DOHH2 (cell line): ENCODE results near the gene KCNG4.

Source experiments
- H3F3A ChIP-seq: fragments of 200-600 bp; sonication (generic), shearing (Covaris generic); 2 replicates; pipeline ENCODE4 v1.6.0; 2016; ENCODE audit warnings: antibody characterized with exemption, mild to moderate bottlenecking; ENCODE audit not compliant: control insufficient read depth, insufficient read depth
- H3K27ac ChIP-seq: fragments of 200-600 bp; sonication (generic); 2 replicates; pipeline ENCODE4 v1.5.1; 2014; ENCODE audit warnings: low read depth, mild to moderate bottlenecking, low read length, moderate library complexity
- H3K27me3 ChIP-seq: fragments of 200-600 bp; sonication (generic); 2 replicates; pipeline ENCODE4 v1.6.1; 2014; ENCODE audit warnings: mild to moderate bottlenecking, low read length, mixed read lengths; ENCODE audit not compliant: control insufficient read depth
- H3K36me3 ChIP-seq: fragments of 200-600 bp; sonication (generic); 2 replicates; pipeline ENCODE4 v1.6.1; 2014; ENCODE audit warnings: mild to moderate bottlenecking, low read length, moderate library complexity, mixed read lengths; ENCODE audit not compliant: control insufficient read depth
- H3K4me1 ChIP-seq: fragments of 200-600 bp; sonication (generic); 2 replicates; pipeline ENCODE4 v1.6.1; 2014; ENCODE audit warnings: mild to moderate bottlenecking, low read length, mixed read lengths; ENCODE audit not compliant: control insufficient read depth
- H3K4me2 ChIP-seq: fragments of 200-600 bp; sonication (generic); 2 replicates; pipeline ENCODE4 v1.6.0; 2014; ENCODE audit warnings: mild to moderate bottlenecking, low read length, moderate library complexity
- H3K4me3 ChIP-seq: fragments of 200-600 bp; sonication (generic); 2 replicates; pipeline ENCODE4 v1.5.1; 2014; ENCODE audit warnings: mild to moderate bottlenecking, low read length, mixed read lengths
- H3K79me2 ChIP-seq: fragments of 200-600 bp; sonication (generic); 2 replicates; pipeline ENCODE4 v1.6.1; 2014; ENCODE audit warnings: mild to moderate bottlenecking, low read length, mixed read lengths; ENCODE audit not compliant: control insufficient read depth
- H3K9me2 ChIP-seq: fragments of 200-600 bp; sonication (generic); replicated peaks from 2 replicates; pipeline ENCODE4 v1.6.1; 2014; ENCODE audit warnings: mild to moderate bottlenecking, low read length, mixed read lengths; ENCODE audit not compliant: control insufficient read depth
- H3K9me3 ChIP-seq: fragments of 200-600 bp; sonication (generic); 2 replicates; pipeline ENCODE4 v1.6.1; 2014; ENCODE audit warnings: antibody characterized with exemption, low read length, mixed read lengths; ENCODE audit not compliant: control insufficient read depth, insufficient read depth
- H4K20me1 ChIP-seq: fragments of 200-600 bp; sonication (generic); 2 replicates; pipeline ENCODE4 v1.6.0; 2014; ENCODE audit warnings: low read depth, mild to moderate bottlenecking, antibody characterized with exemption, low read length, moderate library complexity; ENCODE audit not compliant: control insufficient read depth, insufficient read depth
- EZH2phosphoT487 ChIP-seq: fragments of 200-600 bp; sonication (generic); IDR thresholded peaks from 2 replicates; pipeline ENCODE4 v1.6.1; 2017; ENCODE audit warnings: borderline replicate concordance, mild to moderate bottlenecking, antibody characterized with exemption, low read length, moderate library complexity, mixed read lengths
- TF ChIP-seq, protein P1 (sequence below): fragments of 200-600 bp; sonication (generic); IDR thresholded peaks from one replicate; pipeline ENCODE4 v1.5.1; 2014; ENCODE audit warnings: antibody characterized with exemption, mild to moderate bottlenecking, low read depth, low read length; ENCODE audit not compliant: poor library complexity, severe bottlenecking

Gene KCNG4

DNA sequence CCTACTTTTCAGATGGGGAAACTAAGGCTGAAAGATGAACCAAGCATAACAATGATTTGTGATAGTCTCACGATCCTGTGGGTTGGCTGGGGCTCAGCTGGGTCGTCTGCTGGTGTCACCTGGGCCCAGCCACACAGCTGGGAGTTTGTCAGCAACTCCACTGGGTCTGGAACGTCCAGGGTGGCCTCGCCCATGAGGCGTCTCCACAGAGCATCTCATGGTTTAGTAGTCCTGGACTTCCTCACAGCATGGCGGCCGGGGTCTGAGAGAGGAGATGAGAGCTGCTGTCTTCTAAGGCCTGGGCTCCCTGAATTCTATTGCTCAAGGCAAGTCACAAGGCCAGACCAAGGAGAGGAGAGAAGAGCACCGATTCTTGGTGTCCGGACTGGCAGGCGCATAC lies 30.7 kb upstream of the KCNG4 start:
- Histone ChIP-seq H3K4me3 (no peak overlapping the region), H3K27me3 (no peaks in the 10 kb centered on the region)

DNA sequence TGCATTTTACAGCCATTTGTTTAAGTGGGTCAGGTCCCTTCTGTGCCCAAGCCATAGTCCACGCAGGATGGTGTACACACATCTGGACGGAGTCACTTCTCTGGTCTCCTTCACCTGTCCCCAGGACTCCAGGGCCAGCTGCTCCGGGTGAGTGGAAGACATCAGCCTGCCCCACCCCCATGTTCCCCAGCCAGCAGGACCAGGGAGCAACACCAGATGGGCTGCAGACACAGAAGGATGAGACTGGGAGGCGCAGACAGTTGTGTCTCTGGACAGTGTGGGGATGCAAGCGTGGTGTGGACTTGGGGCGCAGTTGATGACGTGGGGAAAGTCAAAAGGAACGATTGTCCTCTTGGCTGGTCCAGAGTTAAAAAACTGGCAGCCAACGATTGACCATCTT lies 30.3 kb upstream of the KCNG4 start:
- Histone ChIP-seq H3K27ac (no peak overlapping the region), H3K4me2 (no peak overlapping the region), H3K4me3 (no peak overlapping the region), H3K9me2 (no peaks in the 10 kb centered on the region), H3F3A (no peaks in the 10 kb centered on the region), H3K9me3 (no peaks in the 10 kb centered on the region), H3K79me2 (no peaks in the 10 kb centered on the region), H3K36me3 (no peaks in the 10 kb centered on the region), H3K27me3 (no peaks in the 10 kb centered on the region), H3K4me1 (no peaks in the 10 kb centered on the region), H4K20me1 (no peaks in the 10 kb centered on the region)
- no peak for TF ChIP-seq EZH2phosphoT487
- TF ChIP-seq, protein P1, sequence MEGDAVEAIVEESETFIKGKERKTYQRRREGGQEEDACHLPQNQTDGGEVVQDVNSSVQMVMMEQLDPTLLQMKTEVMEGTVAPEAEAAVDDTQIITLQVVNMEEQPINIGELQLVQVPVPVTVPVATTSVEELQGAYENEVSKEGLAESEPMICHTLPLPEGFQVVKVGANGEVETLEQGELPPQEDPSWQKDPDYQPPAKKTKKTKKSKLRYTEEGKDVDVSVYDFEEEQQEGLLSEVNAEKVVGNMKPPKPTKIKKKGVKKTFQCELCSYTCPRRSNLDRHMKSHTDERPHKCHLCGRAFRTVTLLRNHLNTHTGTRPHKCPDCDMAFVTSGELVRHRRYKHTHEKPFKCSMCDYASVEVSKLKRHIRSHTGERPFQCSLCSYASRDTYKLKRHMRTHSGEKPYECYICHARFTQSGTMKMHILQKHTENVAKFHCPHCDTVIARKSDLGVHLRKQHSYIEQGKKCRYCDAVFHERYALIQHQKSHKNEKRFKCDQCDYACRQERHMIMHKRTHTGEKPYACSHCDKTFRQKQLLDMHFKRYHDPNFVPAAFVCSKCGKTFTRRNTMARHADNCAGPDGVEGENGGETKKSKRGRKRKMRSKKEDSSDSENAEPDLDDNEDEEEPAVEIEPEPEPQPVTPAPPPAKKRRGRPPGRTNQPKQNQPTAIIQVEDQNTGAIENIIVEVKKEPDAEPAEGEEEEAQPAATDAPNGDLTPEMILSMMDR, result no peak

More for the DNA sequence above, 30.7 kb upstream of the KCNG4 start:
- Histone ChIP-seq H4K20me1 (no peaks in the 10 kb centered on the region), H3K9me2 (no peaks in the 10 kb centered on the region), H3K4me1 (no peaks in the 10 kb centered on the region), H3K4me2 (no peak overlapping the region), H3K27ac (no peak overlapping the region), H3F3A (no peaks in the 10 kb centered on the region), H3K9me3 (no peaks in the 10 kb centered on the region), H3K79me2 (no peaks in the 10 kb centered on the region), H3K36me3 (no peaks in the 10 kb centered on the region)
- TF ChIP-seq, protein P1, result no peak
- TF ChIP-seq EZH2phosphoT487, result no peak

DNA sequence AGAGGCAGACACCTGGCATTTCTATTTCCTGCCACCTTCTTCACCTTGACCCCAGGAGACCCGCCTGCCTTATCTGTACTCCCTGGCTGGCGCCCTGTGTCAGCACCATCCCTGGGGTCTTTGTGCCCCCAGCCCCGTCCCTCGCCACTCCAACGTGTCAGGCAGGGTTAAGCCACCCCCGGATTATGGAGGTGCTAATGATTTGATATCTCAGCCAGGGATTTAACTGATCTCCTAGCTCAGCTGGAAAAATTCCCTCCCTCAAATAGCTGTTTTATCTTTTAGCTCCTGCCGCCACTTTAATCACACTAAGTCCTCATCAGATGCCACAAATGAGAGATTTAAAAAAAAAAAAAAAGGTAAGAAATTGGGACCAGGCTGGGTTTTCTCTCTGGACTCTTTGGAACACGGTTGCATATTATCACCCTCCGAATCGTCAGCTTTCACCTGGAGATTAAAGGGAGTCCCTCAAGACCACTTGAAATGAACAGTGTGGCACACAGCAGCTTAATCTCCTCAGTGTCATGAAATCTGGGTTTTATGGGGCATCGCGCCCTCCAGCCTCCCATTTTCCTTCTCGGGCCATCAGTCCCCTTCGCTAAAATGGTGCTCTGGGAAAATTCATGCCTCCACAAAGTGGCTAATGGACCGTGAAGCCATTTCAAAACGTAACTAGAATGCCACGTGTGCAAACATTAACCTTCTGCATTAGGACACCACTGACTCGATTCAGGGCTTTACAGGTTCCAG lies 28.7 kb upstream of the KCNG4 start:
- H3K36me3 ChIP-seq, result no peaks in the 10 kb centered on the region
- no peaks in the 10 kb centered on the region for H3K79me2 ChIP-seq
- H4K20me1 ChIP-seq, result no peaks in the 10 kb centered on the region
- no peaks in the 10 kb centered on the region for H3F3A ChIP-seq
- H3K4me1 ChIP-seq, result no peaks in the 10 kb centered on the region
- no peak overlapping the region for H3K4me2 ChIP-seq
- no peak for TF ChIP-seq EZH2phosphoT487
- TF ChIP-seq, protein P1, result no peak
- no peak overlapping the region for H3K4me3 ChIP-seq
- H3K27me3 ChIP-seq, result no peaks in the 10 kb centered on the region
- no peaks in the 10 kb centered on the region for H3K9me3 ChIP-seq
- no peak overlapping the region for H3K27ac ChIP-seq
- no peaks in the 10 kb centered on the region for H3K9me2 ChIP-seq
